Heart left ventricle (tissue), 13 donors: Measurements from ENCODE around the gene CASP7.

Experiments used
- CTCF ChIP-seq, 12 donors: fragments of 200-600 bp; sonication (generic) in 4 of 12; IDR thresholded peaks; one replicate each; pipeline versions ENCODE4 v1.5.0 to v1.8.0; 2018 to 2022; ENCODE audit warnings: antibody characterized with exemption in 12 of 12, mild to moderate bottlenecking in 5 of 12
- POLR2A ChIP-seq, 2 donors: fragments of 450-650 bp; IDR thresholded peaks; one replicate each; pipeline ENCODE4 v1.6.1; 2017; ENCODE audit warnings: antibody characterized with exemption in 2 of 2, mild to moderate bottlenecking in 2 of 2, moderate library complexity in 2 of 2
- donor health status: ischemic (EF 13 %, LVEDD 7.1; RV severe dilation, severe dysfunction).
- donor health status: DM: no; HTN: yes; CAD: no.
- donor health status: DM: no; HTN: no; CAD: no.
- donor health status: ischemic (EF 25% LVEDD 6.9; RV normal size, moderate dysfunction).
- donor health status: ischemic (EF 25% LVEDD 5.7; RV mildly dilated, moderate dysfunction).
- donor health status: ischemic (EF 35%, LVEDD 5.7; RV mildly dilated, moderate dysfunction).
- donor health status: nonischemic (EF 11% LVEDD 7.7; RV severe dilation, severe dysfunction).
- donor health status: DM: yes; HTN: yes; CAD: no.
- donor health status: PGD.
- donor health status: ischemic (EF 29% LVEDD 5.4; RV normal size, mild dysfunction).
- donor health status: nonischemic (EF 23%, LVEDD 6.1; RV moderate dilation, normal function).

GRCh38 chr10:113712024-113712423 is 32.3 kb downstream of the CASP7 start:
- TF ChIP-seq POLR2A (IDR thresholded peaks at IDR 0.05) = no peak
- no peak for TF ChIP-seq CTCF (IDR thresholded peaks at IDR 0.05)
